AG04449 (cell line): ENCODE results near the gene AMN.
A peak's percentile ranks its signal among the peaks of the same experiment; 100 is the strongest.

Experiments
- CTCF ChIA-PET: fragments of 350-600 bp; formaldehyde crosslinking; extraction: SDS; loops from one replicate; lab custom pipeline; 2021; ENCODE audit warnings: antibody characterized with exemption; lab: Yijun Ruan, JAX
- POLR2A ChIA-PET: fragments of 400-600, 350-600 bp; formaldehyde crosslinking; extraction: SDS; loops from one replicate; lab custom pipeline; 2020; ENCODE audit warnings: antibody characterized with exemption, inconsistent platforms; lab: Yijun Ruan, JAX
- DNase-seq: peaks from one replicate; pipeline ENCODE4 v3.0.0-alpha.2; 2010; ENCODE audit warnings: low read depth, low spot score
- H3K4me3 ChIP-seq: 2 replicates; pipeline ENCODE4 v1.5.1; 2011; ENCODE audit warnings: low read depth, mild to moderate bottlenecking, control low read depth, low read length
- CTCF ChIP-seq: IDR thresholded peaks from one replicate; pipeline ENCODE4 v1.5.1; 2011; ENCODE audit warnings: mild to moderate bottlenecking, moderate library complexity, low read length, control low read depth, inconsistent platforms; ENCODE audit not compliant: insufficient read depth; ENCODE audit errors: missing control alignments

AMN gene

GRCh38 chr14:102914474-102915291 lies 7.8 kb upstream of the AMN start:
- POLR2A ChIA-PET = no interaction called here
- no peak overlapping the region for H3K4me3 ChIP-seq
- CTCF ChIA-PET = interaction anchor here (1.4 to 5.5 kb wide), 3 partner anchors 9 to 220 kb away, joined by 5 to 62 read pairs (median 6); no protein-coding TSS in a partner anchor
- TF ChIP-seq CTCF = no peak
- no peak for DNase-seq

- ChIA-PET CTCF (interaction anchor here (1.0 to 5.5 kb wide), 4 partner anchors 10 to 221 kb away, joined by 3 to 62 read pairs (median 6); no protein-coding TSS in a partner anchor), POLR2A (no interaction called here)
- TF ChIP-seq CTCF = no peak
- H3K4me3 ChIP-seq = no peak overlapping the region
- DNase-seq = no peak
These were observed 7.0 kb upstream of the AMN start for GRCh38 chr14:102915292-102916110.

- H3K4me3 ChIP-seq = no peak overlapping the region
- ChIA-PET POLR2A (no interaction called here), CTCF (interaction anchor here (1.0 to 5.5 kb wide), 4 partner anchors 9 to 222 kb away, joined by 3 to 62 read pairs (median 8); no protein-coding TSS in a partner anchor)
- TF ChIP-seq CTCF = no peak
- no peak for DNase-seq
These were observed 6.0 kb upstream of the AMN start for GRCh38 chr14:102916347-102917055.

- POLR2A ChIA-PET = no interaction called here
These were observed 5.4 kb upstream of the AMN start for GRCh38 chr14:102917056-102917385.

GRCh38 chr14:102917469-102918211 lies 4.8 kb upstream of the AMN start:
- TF ChIP-seq CTCF = peak; percentile 74
- POLR2A ChIA-PET = no interaction called here
- no peak for DNase-seq
- CTCF ChIA-PET = interaction anchor here (0.8 to 5.5 kb wide), 6 partner anchors 23 to 228 kb away, joined by 3 to 62 read pairs (median 6); no protein-coding TSS in a partner anchor
- H3K4me3 ChIP-seq = no peak overlapping the region

More at GRCh38 chr14:102917056-102917385, 5.4 kb upstream of the AMN start:
- no peak overlapping the region for H3K4me3 ChIP-seq
- no peak for TF ChIP-seq CTCF
- CTCF ChIA-PET = interaction anchor here (2.2 to 5.5 kb wide), 2 partner anchors 22 to 222 kb away, joined by 9 to 62 read pairs; no protein-coding TSS in a partner anchor
- no peak for DNase-seq
